ENCODE data around the gene GRIP2. TPM values are rescaled to one million over a fixed set of nuclear protein-coding genes. Genes with fewer than 3 reads are reported as not detected.
A peak's percentile ranks its signal among the peaks of the same experiment; 100 is the strongest.

GRIP2 gene
- total RNA-seq, 4 donors from 2014 or later: 0.45 to 0.92 (median 0.66) TPM

- TF ChIP-seq POLR2A (IDR thresholded peaks at IDR 0.05; ENCODE audit: low read depth): no peak
- no peaks in the 10 kb centered on the region for H3K9me3 ChIP-seq
- peaks cover 4 to 73% (median 60%) of the 10 kb centered on the region in 4 donors for H3K36me3 ChIP-seq
- no peak overlapping the region for H3K4me3 ChIP-seq
- H3K4me1 ChIP-seq: peaks cover 5 to 14% (median 11%) of the 10 kb centered on the region in 4 donors
- no peaks in the 10 kb centered on the region for H3K27me3 ChIP-seq
- DNase-seq (ENCODE audit: extremely low spot score): no peak
- intact Hi-C loops (cut with DNase I): loop anchor here (1.0 to 5.0 kb wide), 4 partner anchors 66 to 571 kb away; partner anchors contain the start of gene SLC6A6
- H3K27ac ChIP-seq (replicated peaks in 1 of 4): no peak overlapping the region
- WGBS: 89% methylated on average over 13 of the region's 13 CpGs
Observed at GRCh38 chr3:14468621-14468981, 71.5 kb downstream of the GRIP2 start.

DNA sequence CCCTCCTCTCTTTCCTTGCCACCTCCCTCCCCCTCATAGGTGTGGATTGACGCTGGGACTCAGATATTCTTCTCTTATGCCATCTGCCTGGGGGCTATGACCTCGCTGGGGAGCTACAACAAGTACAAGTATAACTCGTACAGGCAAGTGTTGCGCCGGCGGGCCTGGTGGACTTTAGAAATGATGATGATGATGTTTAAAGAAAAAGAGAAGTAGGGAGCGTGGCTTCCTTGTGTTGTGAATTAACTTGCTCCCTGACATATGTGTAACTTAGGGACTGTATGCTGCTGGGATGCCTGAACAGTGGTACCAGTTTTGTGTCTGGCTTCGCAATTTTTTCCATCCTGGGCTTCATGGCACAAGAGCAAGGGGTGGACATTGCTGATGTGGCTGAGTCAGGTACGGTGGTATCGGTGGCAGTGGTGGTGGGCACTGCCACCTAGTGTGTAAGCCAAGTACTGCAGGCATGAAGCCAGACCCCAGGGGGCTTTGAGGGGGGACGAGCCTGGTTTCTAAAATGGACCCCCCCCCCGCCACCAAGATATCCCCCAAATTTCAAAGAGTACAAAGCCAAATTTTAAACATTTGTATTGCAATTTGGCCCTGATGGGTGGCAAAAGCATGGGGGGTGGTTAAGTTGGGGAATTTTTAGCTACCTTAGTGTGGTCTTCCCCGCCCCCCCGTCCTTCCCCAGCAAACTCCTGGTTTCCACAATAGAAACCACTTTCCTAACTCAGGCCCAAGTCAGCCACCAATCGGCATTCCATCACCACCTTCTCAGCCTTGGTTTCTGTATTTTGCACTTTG is 72.1 kb downstream of the GRIP2 start:
- Histone ChIP-seq H3K4me3 (no peak overlapping the region), H3K9me3 (no peaks in the 10 kb centered on the region), H3K27me3 (no peaks in the 10 kb centered on the region), H3K36me3 (peaks cover 9 to 73% (median 63%) of the 10 kb centered on the region in 4 donors), H3K27ac (replicated peaks in 1 of 4) (no peak overlapping the region), H3K4me1 (peaks cover 0 to 8% (median 5%) of the 10 kb centered on the region in 4 donors)
- no peak for DNase-seq (ENCODE audit: extremely low spot score)
- WGBS: 56% methylated on average over 15 of the region's 15 CpGs
- no peak for TF ChIP-seq POLR2AphosphoS5 (IDR thresholded peaks at IDR 0.05)
- TF ChIP-seq, protein P1, sequence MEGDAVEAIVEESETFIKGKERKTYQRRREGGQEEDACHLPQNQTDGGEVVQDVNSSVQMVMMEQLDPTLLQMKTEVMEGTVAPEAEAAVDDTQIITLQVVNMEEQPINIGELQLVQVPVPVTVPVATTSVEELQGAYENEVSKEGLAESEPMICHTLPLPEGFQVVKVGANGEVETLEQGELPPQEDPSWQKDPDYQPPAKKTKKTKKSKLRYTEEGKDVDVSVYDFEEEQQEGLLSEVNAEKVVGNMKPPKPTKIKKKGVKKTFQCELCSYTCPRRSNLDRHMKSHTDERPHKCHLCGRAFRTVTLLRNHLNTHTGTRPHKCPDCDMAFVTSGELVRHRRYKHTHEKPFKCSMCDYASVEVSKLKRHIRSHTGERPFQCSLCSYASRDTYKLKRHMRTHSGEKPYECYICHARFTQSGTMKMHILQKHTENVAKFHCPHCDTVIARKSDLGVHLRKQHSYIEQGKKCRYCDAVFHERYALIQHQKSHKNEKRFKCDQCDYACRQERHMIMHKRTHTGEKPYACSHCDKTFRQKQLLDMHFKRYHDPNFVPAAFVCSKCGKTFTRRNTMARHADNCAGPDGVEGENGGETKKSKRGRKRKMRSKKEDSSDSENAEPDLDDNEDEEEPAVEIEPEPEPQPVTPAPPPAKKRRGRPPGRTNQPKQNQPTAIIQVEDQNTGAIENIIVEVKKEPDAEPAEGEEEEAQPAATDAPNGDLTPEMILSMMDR (IDR thresholded peaks at IDR 0.05): peak; percentile 86 to 95 (median 92)
- intact Hi-C loops (cut with DNase I): loop anchor here (1.0 to 5.0 kb wide), 4 partner anchors 66 to 571 kb away; partner anchors contain the start of gene SLC6A6

GRCh38 chr3:14466179-14466903 is 73.8 kb downstream of the GRIP2 start:
- WGBS: 93% methylated on average over 23 of the region's 23 CpGs
- DNase-seq (ENCODE audit: extremely low spot score): no peak
- H3K27ac ChIP-seq (replicated peaks in 1 of 4): no peak overlapping the region
- H3K4me3 ChIP-seq: no peak overlapping the region
- peaks cover 10 to 69% (median 60%) of the 10 kb centered on the region in 4 donors for H3K36me3 ChIP-seq
- peaks cover 6 to 10% (median 8%) of the 10 kb centered on the region in 4 donors for H3K4me1 ChIP-seq
- intact Hi-C loops (cut with DNase I): loop anchor here (5.0 kb wide), 2 partner anchors 64 to 569 kb away; partner anchors contain the start of gene SLC6A6
- no peaks in the 10 kb centered on the region for H3K9me3 ChIP-seq
- no peaks in the 10 kb centered on the region for H3K27me3 ChIP-seq
- TF ChIP-seq POLR2A (IDR thresholded peaks at IDR 0.05; ENCODE audit: low read depth) (no peak), EP300 (IDR thresholded peaks at IDR 0.05) (no peak)

DNA sequence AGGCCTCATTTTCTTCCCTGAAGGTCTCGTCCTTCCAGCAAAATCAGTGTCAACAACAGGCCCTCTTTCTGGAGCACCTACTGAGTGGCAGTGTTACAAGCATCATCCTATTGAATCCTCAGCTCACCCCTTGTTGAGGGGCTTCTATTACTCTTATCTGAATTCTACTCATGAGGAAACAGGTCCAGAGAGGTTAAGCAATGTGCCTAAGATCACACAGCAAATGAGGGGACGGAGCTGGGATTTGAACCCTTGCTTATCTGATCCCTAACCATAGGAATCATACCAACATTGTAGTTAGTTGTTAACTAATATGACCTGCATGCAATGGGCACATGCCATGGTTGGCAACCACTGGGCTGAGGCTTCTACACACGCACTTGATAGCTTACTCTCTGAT is 74.7 kb downstream of the GRIP2 start:
- WGBS: 95% methylated on average over 3 of the region's 3 CpGs
- Histone ChIP-seq H3K9me3 (no peaks in the 10 kb centered on the region), H3K4me1 (peaks cover 15 to 19% (median 18%) of the 10 kb centered on the region in 4 donors), H3K27me3 (no peaks in the 10 kb centered on the region), H3K36me3 (peaks cover 10 to 69% (median 57%) of the 10 kb centered on the region in 4 donors), H3K4me3 (no peak overlapping the region), H3K27ac (replicated peaks in 1 of 4) (no peak overlapping the region)
- DNase-seq (ENCODE audit: extremely low spot score): no peak
- TF ChIP-seq EP300 (IDR thresholded peaks at IDR 0.05): no peak
- no peak for TF ChIP-seq POLR2AphosphoS5 (IDR thresholded peaks at IDR 0.05)
- no peak for TF ChIP-seq POLR2A (IDR thresholded peaks at IDR 0.05; ENCODE audit: low read depth)
- TF ChIP-seq, protein P1 (IDR thresholded peaks at IDR 0.05): no peak
- intact Hi-C loops (cut with DNase I): loop anchor here (5.0 kb wide), 2 partner anchors 63 to 568 kb away; partner anchors contain the start of gene SLC6A6

- peaks cover 21 to 24% (median 22%) of the 10 kb centered on the region in 4 donors for H3K4me1 ChIP-seq
- no peak overlapping the region for H3K27ac ChIP-seq (replicated peaks in 1 of 4)
- TF ChIP-seq, protein P1 (IDR thresholded peaks at IDR 0.05): no peak
- TF ChIP-seq EP300 (IDR thresholded peaks at IDR 0.05) (no peak), POLR2A (IDR thresholded peaks at IDR 0.05; ENCODE audit: low read depth) (no peak), POLR2AphosphoS5 (IDR thresholded peaks at IDR 0.05) (no peak)
- H3K27me3 ChIP-seq: no peaks in the 10 kb centered on the region
- DNase-seq (ENCODE audit: extremely low spot score): no peak
- no peaks in the 10 kb centered on the region for H3K9me3 ChIP-seq
- intact Hi-C loops (cut with DNase I): no loop called here
- no peak overlapping the region for H3K4me3 ChIP-seq
- 95% methylated on average over 4 of the region's 4 CpGs for WGBS
- peaks cover 10 to 61% (median 52%) of the 10 kb centered on the region in 4 donors for H3K36me3 ChIP-seq
Observed at GRCh38 chr3:14464521-14464920, 75.6 kb downstream of the GRIP2 start.

Measured in esophagus muscularis mucosa (tissue), 4 donors.